Neuron (in vitro differentiated cells): ENCODE measurements around the gene CCL4.

Experiments used
- H2AFZ ChIP-seq: one replicate; pipeline ENCODE4 v1.6.1; 2013; ENCODE audit warnings: low read depth, mild to moderate bottlenecking, inconsistent platforms, low read length, moderate library complexity
- H3K27me3 ChIP-seq: one replicate; pipeline ENCODE4 v1.6.1; 2013; ENCODE audit warnings: low read length; ENCODE audit not compliant: insufficient read depth
- H3K36me3 ChIP-seq: one replicate; pipeline ENCODE4 v1.6.1; 2013; ENCODE audit warnings: low read length; ENCODE audit not compliant: insufficient read depth
- H3K4me1 ChIP-seq: one replicate; pipeline ENCODE4 v1.6.1; 2013; ENCODE audit warnings: low read length; ENCODE audit not compliant: insufficient read depth
- H3K4me3 ChIP-seq: 2 replicates; pipeline ENCODE4 v1.5.1; 2013; ENCODE audit warnings: mild to moderate bottlenecking, low read length, moderate library complexity
- H3K9me3 ChIP-seq: one replicate; pipeline ENCODE4 v1.6.1; 2013; ENCODE audit warnings: low read length

The CCL4 gene

DNA sequence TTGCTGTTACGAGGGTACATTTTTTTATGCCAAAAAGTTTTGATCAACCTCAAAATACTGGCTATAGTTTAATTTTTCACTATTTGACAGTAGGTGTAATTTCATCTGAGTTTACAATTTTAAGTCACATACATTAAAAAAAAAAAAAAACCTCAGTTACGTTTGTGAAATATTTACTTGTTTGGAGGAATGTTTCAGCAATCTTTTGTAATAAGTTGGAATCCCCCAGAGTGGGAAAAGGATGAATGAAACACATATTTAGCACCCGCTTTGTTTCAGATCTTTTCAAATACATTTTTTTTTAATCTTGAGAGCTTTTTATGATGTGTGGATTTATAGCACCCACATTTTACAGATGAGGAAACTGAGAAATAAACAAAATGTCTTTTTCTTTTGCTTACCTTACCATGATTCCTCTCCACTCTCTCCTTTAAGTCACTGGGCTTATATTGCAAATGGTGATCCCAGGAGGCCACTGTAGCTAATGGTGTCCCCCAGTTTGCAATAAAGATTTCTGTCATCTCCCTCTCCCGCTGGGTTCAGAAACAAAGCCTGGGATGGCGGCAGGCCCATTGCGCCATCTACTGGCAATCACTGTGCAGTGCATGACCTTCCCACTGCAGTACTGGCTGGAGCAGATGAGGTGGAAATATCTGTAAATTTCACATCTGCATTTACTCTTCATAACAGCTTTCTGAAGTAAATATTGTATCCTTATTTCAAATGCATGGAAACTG, 45.1 kb downstream of the CCL4 start:
- Histone ChIP-seq H3K4me1 (no peaks in the 10 kb centered on the region), H2AFZ (no peak overlapping the region), H3K36me3 (no peaks in the 10 kb centered on the region), H3K27me3 (peaks cover 17% of the 10 kb centered on the region), H3K9me3 (no peaks in the 10 kb centered on the region), H3K4me3 (no peak overlapping the region)

DNA sequence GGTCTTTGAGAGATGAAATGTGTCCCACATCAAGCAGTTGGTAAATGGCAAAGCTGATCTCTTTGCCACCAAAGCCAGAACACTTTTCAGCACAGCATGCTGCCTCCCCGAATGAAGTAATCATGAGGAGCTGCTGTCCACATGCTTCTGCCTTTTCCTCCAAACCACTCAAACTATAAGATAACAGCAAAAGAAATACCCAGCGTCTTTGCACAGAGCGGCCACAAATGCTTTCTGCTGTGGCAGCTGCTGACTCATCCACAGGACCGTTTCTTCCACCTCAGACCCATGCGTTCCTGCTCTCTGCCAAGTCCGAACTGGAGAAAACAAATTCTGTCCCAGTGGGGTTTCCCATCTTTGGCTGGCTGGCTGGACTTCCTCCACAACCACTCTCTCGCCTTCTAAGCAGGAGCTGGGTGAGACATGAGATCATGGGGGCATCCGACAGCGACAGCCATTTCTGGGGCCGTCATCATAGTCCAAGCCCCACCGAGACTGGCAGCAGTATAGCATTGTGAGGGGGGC, 45.7 kb downstream of the CCL4 start:
- H3K9me3 ChIP-seq = no peaks in the 10 kb centered on the region
- no peak overlapping the region for H3K4me3 ChIP-seq

GRCh38 chr17:36151891-36152638, 48.4 kb downstream of the CCL4 start:
- Histone ChIP-seq H2AFZ (no peak overlapping the region), H3K9me3 (no peaks in the 10 kb centered on the region), H3K27me3 (peaks cover 19% of the 10 kb centered on the region), H3K4me1 (no peaks in the 10 kb centered on the region), H3K4me3 (no peak overlapping the region), H3K36me3 (no peaks in the 10 kb centered on the region)

More for the DNA sequence above, 45.7 kb downstream of the CCL4 start:
- no peaks in the 10 kb centered on the region for H3K4me1 ChIP-seq
- peaks cover 19% of the 10 kb centered on the region for H3K27me3 ChIP-seq
- H3K36me3 ChIP-seq = no peaks in the 10 kb centered on the region
- H2AFZ ChIP-seq = no peak overlapping the region

- no peaks in the 10 kb centered on the region for H3K36me3 ChIP-seq
- H2AFZ ChIP-seq = no peak overlapping the region
- no peak overlapping the region for H3K4me3 ChIP-seq
- H3K27me3 ChIP-seq = peaks cover 19% of the 10 kb centered on the region
- H3K9me3 ChIP-seq = no peaks in the 10 kb centered on the region
- H3K4me1 ChIP-seq = no peaks in the 10 kb centered on the region
Measured at GRCh38 chr17:36152639-36153120, 49.1 kb downstream of the CCL4 start.

- no peaks in the 10 kb centered on the region for H3K9me3 ChIP-seq
- no peak overlapping the region for H2AFZ ChIP-seq
- H3K4me3 ChIP-seq = no peak overlapping the region
- H3K36me3 ChIP-seq = no peaks in the 10 kb centered on the region
- no peaks in the 10 kb centered on the region for H3K4me1 ChIP-seq
- H3K27me3 ChIP-seq = peaks cover 19% of the 10 kb centered on the region
Measured at GRCh38 chr17:36153895-36154610, 50.4 kb downstream of the CCL4 start.
